Right renal pelvis (tissue), 4 donors: ENCODE measurements around the gene CPEB3. TPM values are rescaled to one million over a fixed set of nuclear protein-coding genes. Genes with fewer than 3 reads are reported as not detected.
"Not testable (repeated sequence)": the region's sequence is repeated elsewhere in the genome, so short reads cannot be mapped to it uniquely, and the experiment has no call there.

ENCODE experiments used
- DNase-seq, 4 donors: peaks; one replicate each; pipeline ENCODE4 v3.0.0-alpha.2; 2013; ENCODE audit warnings: low read depth in 4 of 4, low spot score in 3 of 4, missing footprints in 1 of 4
- polyA plus RNA-seq, 4 donors: library from polyadenylated mRNA; unstranded; fragments of 120-200 nt; gene quantifications; one replicate each; pipeline ENCODE4 v1.2.1, GENCODE V29; 2013; ENCODE audit not compliant: insufficient read length in 4 of 4

Gene CPEB3
- polyA plus RNA-seq, 4 donors, result 3.5 to 5.0 (median 3.8) TPM

- DNase-seq, result not testable (repeated sequence)
Observed at GRCh38 chr10:92216608-92217007, 74.3 kb downstream of the CPEB3 start.

GRCh38 chr10:92215222-92215621, 75.7 kb downstream of the CPEB3 start:
- not testable (repeated sequence) for DNase-seq

- no peak for DNase-seq
Observed at GRCh38 chr10:92213049-92213448, 77.8 kb downstream of the CPEB3 start.

- DNase-seq, result no peak
Observed at GRCh38 chr10:92208736-92209135, 82.1 kb downstream of the CPEB3 start.

GRCh38 chr10:92208157-92208720, 82.6 kb downstream of the CPEB3 start:
- no peak for DNase-seq

- DNase-seq, result no peak
Observed at GRCh38 chr10:92207061-92207460, 83.8 kb downstream of the CPEB3 start.

- DNase-seq, result no peak
Observed at GRCh38 chr10:92203919-92204623, 86.8 kb downstream of the CPEB3 start.

- DNase-seq, result no peak
Observed at GRCh38 chr10:92202536-92202935, 88.3 kb downstream of the CPEB3 start.

GRCh38 chr10:92200564-92200963, 90.3 kb downstream of the CPEB3 start:
- DNase-seq, result no peak

- DNase-seq, result no peak
Observed at GRCh38 chr10:92187101-92187500, 103.8 kb downstream of the CPEB3 start.

GRCh38 chr10:92184977-92185376, 105.9 kb downstream of the CPEB3 start:
- DNase-seq, result no peak

- DNase-seq, result no peak
Observed at GRCh38 chr10:92183199-92183598, 107.7 kb downstream of the CPEB3 start.

GRCh38 chr10:92181575-92181974, 109.3 kb downstream of the CPEB3 start:
- DNase-seq, result no peak

- DNase-seq, result no peak
Observed at GRCh38 chr10:92180399-92180798, 110.5 kb downstream of the CPEB3 start.

GRCh38 chr10:92177546-92177945, 113.3 kb downstream of the CPEB3 start:
- DNase-seq, result no peak

- no peak for DNase-seq
Observed at GRCh38 chr10:92175164-92175563, 115.7 kb downstream of the CPEB3 start.

- no peak for DNase-seq
Observed at GRCh38 chr10:92173996-92174395, 116.9 kb downstream of the CPEB3 start.

- no peak for DNase-seq
Observed at GRCh38 chr10:92164036-92164696, 126.7 kb downstream of the CPEB3 start.

GRCh38 chr10:92162541-92162940, 128.3 kb downstream of the CPEB3 start:
- no peak for DNase-seq

GRCh38 chr10:92156874-92157773, 133.8 kb downstream of the CPEB3 start:
- no peak for DNase-seq

- DNase-seq, result no peak
Observed at GRCh38 chr10:92150823-92151222, 140.1 kb downstream of the CPEB3 start.
